HepG2 (cell line): Measurements from ENCODE around the gene ARHGAP19. TPM values are rescaled to one million over a fixed set of nuclear protein-coding genes. Genes with fewer than 3 reads are reported as not detected.

Source experiments
- DNMT3B ChIP-seq: conservative IDR thresholded peaks from 2 replicates; pipeline ENCODE4 v1.6.1; 2016; ENCODE audit warnings: missing biosample characterization, control low read depth
- ELF1 ChIP-seq: sonication (generic); formaldehyde crosslinking; IDR thresholded peaks from 2 replicates; pipeline ENCODE4 v1.4.0; 2020; ENCODE audit warnings: missing genetic modification reagents
- ETV5 ChIP-seq: IDR thresholded peaks from 2 replicates; pipeline ENCODE4 v1.6.1; 2018; ENCODE audit warnings: missing biosample characterization, missing genetic modification reagents, inconsistent platforms, borderline replicate concordance
- FOSL1 ChIP-seq: sonication (generic); formaldehyde crosslinking; IDR thresholded peaks from 2 replicates; pipeline ENCODE4 v1.9.0; 2021; ENCODE audit warnings: missing genetic modification reagents, borderline replicate concordance
- GABPA ChIP-seq, 2 experiments: IDR thresholded peaks; 2 replicates each; pipeline ENCODE4 v1.6.1; 2011 to 2016; ENCODE audit warnings: low read depth in 2 of 2, low read length in 1 of 2, missing biosample characterization in 1 of 2, missing genetic modification characterization in 1 of 2
- GATAD2A ChIP-seq: IDR thresholded peaks from 2 replicates; pipeline ENCODE4 v1.6.1; 2016
- HMGA1 ChIP-seq: sonication (generic); formaldehyde crosslinking; conservative IDR thresholded peaks from 2 replicates; pipeline ENCODE4 v1.4.0; 2020; ENCODE audit warnings: missing genetic modification reagents
- MYC ChIP-seq: sonication (generic); formaldehyde crosslinking; IDR thresholded peaks from 2 replicates; pipeline ENCODE4 v1.9.0; 2021; ENCODE audit warnings: missing genetic modification reagents, borderline replicate concordance
- NCOA5 ChIP-seq: sonication (generic); formaldehyde crosslinking; IDR thresholded peaks from 2 replicates; pipeline ENCODE4 v1.4.0; 2020; ENCODE audit warnings: missing genetic modification reagents
- PAX8 ChIP-seq: sonication (generic); formaldehyde crosslinking; IDR thresholded peaks from 2 replicates; pipeline ENCODE4 v1.8.0; 2022; ENCODE audit warnings: mild to moderate bottlenecking, missing genetic modification reagents, borderline replicate concordance
- POLR2A ChIP-seq, 2 experiments: IDR thresholded peaks; 2 replicates each; pipeline ENCODE4 v1.6.1; 2011; ENCODE audit warnings: low read depth in 2 of 2, low read length in 2 of 2, mild to moderate bottlenecking in 1 of 2, moderate library complexity in 1 of 2; ENCODE audit not compliant: insufficient read depth in 1 of 2
- PRDM4 ChIP-seq: sonication (generic); formaldehyde crosslinking; IDR thresholded peaks from 2 replicates; pipeline ENCODE4 v1.9.0; 2021; ENCODE audit warnings: missing genetic modification reagents, borderline replicate concordance
- RBAK ChIP-seq: sonication (generic); formaldehyde crosslinking; IDR thresholded peaks from 2 replicates; pipeline ENCODE4 v1.5.1; 2020; ENCODE audit warnings: mild to moderate bottlenecking, missing genetic modification reagents
- REL ChIP-seq: sonication (generic); formaldehyde crosslinking; conservative IDR thresholded peaks from 2 replicates; pipeline ENCODE4 v1.8.0; 2022; ENCODE audit warnings: mild to moderate bottlenecking, missing genetic modification reagents, moderate library complexity
- RXRA ChIP-seq: sonication (generic); formaldehyde crosslinking; IDR thresholded peaks from 2 replicates; pipeline ENCODE4 v1.5.1; 2020; ENCODE audit warnings: missing genetic modification reagents
- TAF1 ChIP-seq: sonication (generic); formaldehyde crosslinking; IDR thresholded peaks from 2 replicates; pipeline ENCODE4 v1.4.0; 2020; ENCODE audit warnings: missing genetic modification reagents
- ZBTB25 ChIP-seq: IDR thresholded peaks from 2 replicates; pipeline ENCODE4 v1.6.1; 2018; ENCODE audit warnings: missing genetic modification reagents
- ZFP82 ChIP-seq: sonication (generic); formaldehyde crosslinking; IDR thresholded peaks from 2 replicates; pipeline ENCODE4 v1.5.1; 2020; ENCODE audit warnings: mild to moderate bottlenecking, missing genetic modification reagents, borderline replicate concordance
- ZMYM2 ChIP-seq: sonication (generic); formaldehyde crosslinking; IDR thresholded peaks from 2 replicates; pipeline ENCODE4 v1.8.0; 2022; ENCODE audit warnings: mild to moderate bottlenecking, missing genetic modification reagents
- ZNF34 ChIP-seq: sonication (generic); formaldehyde crosslinking; IDR thresholded peaks from 2 replicates; pipeline ENCODE4 v1.4.0; 2020; ENCODE audit warnings: mild to moderate bottlenecking, missing genetic modification reagents, borderline replicate concordance
- ZNF383 ChIP-seq: sonication (generic); formaldehyde crosslinking; IDR thresholded peaks from 2 replicates; pipeline ENCODE4 v1.4.0; 2020; ENCODE audit warnings: missing genetic modification reagents, mild to moderate bottlenecking, borderline replicate concordance
- ZNF572 ChIP-seq: sonication (generic); formaldehyde crosslinking; IDR thresholded peaks from 2 replicates; pipeline ENCODE4 v1.5.1; 2020; ENCODE audit warnings: mild to moderate bottlenecking, missing genetic modification reagents
- ZNF580 ChIP-seq: IDR thresholded peaks from 2 replicates; pipeline ENCODE4 v1.6.1; 2016; ENCODE audit warnings: low read depth, borderline replicate concordance
- ZNF614 ChIP-seq: IDR thresholded peaks from 2 replicates; pipeline ENCODE4 v1.6.1; 2018; ENCODE audit warnings: missing biosample characterization, missing genetic modification reagents, inconsistent platforms, borderline replicate concordance
- ZNF619 ChIP-seq: sonication (generic); formaldehyde crosslinking; IDR thresholded peaks from 2 replicates; pipeline ENCODE4 v1.4.0; 2020; ENCODE audit warnings: mild to moderate bottlenecking, missing genetic modification reagents
- ZNF780A ChIP-seq: sonication (generic); formaldehyde crosslinking; IDR thresholded peaks from 2 replicates; pipeline ENCODE4 v1.8.0; 2022; ENCODE audit warnings: mild to moderate bottlenecking, missing genetic modification reagents, moderate library complexity
- ZSCAN30 ChIP-seq: sonication (generic); formaldehyde crosslinking; IDR thresholded peaks from 2 replicates; pipeline ENCODE4 v1.5.0; 2020; ENCODE audit warnings: mild to moderate bottlenecking, missing genetic modification reagents
- polyA plus RNA-seq, 8 experiments: library from polyadenylated mRNA; depleted of rRNA in 3 of 8; stranded (reverse) in 7 of 8; unstranded in 1 of 8; fragments of >200 nt; fragmentation: Illumina TruSeq in 4 of 8; extraction: Trizol in 4 of 8; gene quantifications; 2 replicates each; pipeline versions ENCODE4 v1.2.1 to v1.2.3, GENCODE V29; 2011 to 2016; ENCODE audit warnings: low read depth in 4 of 8, missing spikeins in 1 of 8, mixed read lengths in 1 of 8; ENCODE audit not compliant: insufficient read depth in 1 of 8
- total RNA-seq, 5 experiments: library from RNA; depleted of rRNA; stranded (reverse); fragments of >200 nt; fragmentation: Illumina TruSeq; extraction: Trizol; gene quantifications; 2 replicates each; pipeline ENCODE4 v1.2.3, GENCODE V29; 2016; ENCODE audit warnings: low read depth in 1 of 5

Gene ARHGAP19
- total and polyA plus RNA-seq, 2 of the 13 experiments (the other 11 are each of a cell fraction or from before 2014, with no cell fraction given), result 7.6 to 10.0 TPM

GRCh38 chr10:97292097-97292861 is at the start of gene ARHGAP19 (continued):
- TF ChIP-seq PRDM4 (CRISPR knock-in tag), result no peak
- no peak for TF ChIP-seq REL (CRISPR knock-in tag)
- no peak for TF ChIP-seq DNMT3B (CRISPR knock-in tag)
- TF ChIP-seq GABPA (IDR thresholded peaks at IDR 0.05; ENCODE audit: low read depth, low read length), result peak; percentile 51; the same call in 1 of the 2 replicates
- TF ChIP-seq GABPA (CRISPR knock-in tag; IDR thresholded peaks at IDR 0.05; ENCODE audit: low read depth), result peak; percentile 82
- TF ChIP-seq FOSL1 (CRISPR knock-in tag), result no peak
- no peak for TF ChIP-seq RBAK (CRISPR knock-in tag)
- 0 out of 2 replicates have a peak, but pooled peaks have one; percentile 49 for TF ChIP-seq ZMYM2
- TF ChIP-seq ZNF619, result peak; percentile 92
- TF ChIP-seq HMGA1 (CRISPR knock-in tag), result no peak
- TF ChIP-seq ZNF580, result peak; percentile 79; the same call in 1 of the 2 replicates
- TF ChIP-seq NCOA5 (CRISPR knock-in tag), result no peak
- TF ChIP-seq ZNF34, result no peak
- TF ChIP-seq TAF1 (CRISPR knock-in tag), result peak; percentile 92
- TF ChIP-seq ZNF780A (CRISPR knock-in tag), result no peak
- TF ChIP-seq ZNF614, result peak; percentile 31; the same call in 1 of the 2 replicates
- peak; percentile 73; the same call in 1 of the 2 replicates for TF ChIP-seq ETV5 (CRISPR knock-in tag)
- TF ChIP-seq POLR2A (IDR thresholded peaks at IDR 0.05; ENCODE audit: insufficient read depth in 1 of 2, low read depth in 2 of 2, low read length in 2 of 2), result peak; percentile 85 to 89
- no peak for TF ChIP-seq PAX8 (CRISPR knock-in tag)
- TF ChIP-seq ZNF383, result no peak
- peak; percentile 57; the same call in 1 of the 2 replicates for TF ChIP-seq MYC (CRISPR knock-in tag)
- TF ChIP-seq RXRA (CRISPR knock-in tag), result peak; percentile 74
- peak; percentile 73 for TF ChIP-seq ELF1
- TF ChIP-seq ZNF572 (CRISPR knock-in tag), result 0 out of 2 replicates have a peak, but pooled peaks have one; percentile 19
- peak; percentile 90 for TF ChIP-seq ZBTB25 (CRISPR knock-in tag)
- TF ChIP-seq ZSCAN30, result no peak
- TF ChIP-seq ZFP82 (CRISPR knock-in tag), result no peak
- no peak for TF ChIP-seq GATAD2A
